Renal pelvis (tissue), 4 donors: ENCODE data around the gene FRMD4A. TPM values are rescaled to one million over a fixed set of nuclear protein-coding genes. Genes with fewer than 3 reads are reported as not detected.
A peak's percentile ranks its signal among the peaks of the same experiment; 100 is the strongest.

Experiments
- DNase-seq: peaks from one replicate; pipeline ENCODE4 v3.0.0-alpha.2; 2013
- polyA plus RNA-seq, 3 donors: library from polyadenylated mRNA; unstranded; fragments of 120-200 nt; gene quantifications; one replicate each; pipeline ENCODE4 v1.2.1, GENCODE V29; 2013; ENCODE audit not compliant: insufficient read length in 3 of 3

Gene FRMD4A
- polyA plus RNA-seq, 3 donors, result 84.7 to 99.4 (median 87.2) TPM

- DNase-seq, result no peak
Observed at GRCh38 chr10:13990946-13991345, 339.8 kb downstream of the FRMD4A start.

GRCh38 chr10:13990392-13990805 is 340.3 kb downstream of the FRMD4A start:
- no peak for DNase-seq

- no peak for DNase-seq
Observed at GRCh38 chr10:13989616-13990015, 341.1 kb downstream of the FRMD4A start.

- DNase-seq, result no peak
Observed at GRCh38 chr10:13987446-13987845, 343.3 kb downstream of the FRMD4A start.

- no peak for DNase-seq
Observed at GRCh38 chr10:13984647-13985155, 346.0 kb downstream of the FRMD4A start.

- no peak for DNase-seq
Observed at GRCh38 chr10:13983035-13983434, 347.7 kb downstream of the FRMD4A start.

- no peak for DNase-seq
Observed at GRCh38 chr10:13978533-13979115, 352.1 kb downstream of the FRMD4A start.

- no peak for DNase-seq
Observed at GRCh38 chr10:13977861-13978532, 352.7 kb downstream of the FRMD4A start.

GRCh38 chr10:13973742-13974141 is 357.0 kb downstream of the FRMD4A start:
- peak; percentile 72 for DNase-seq

GRCh38 chr10:13972609-13973008 is 358.1 kb downstream of the FRMD4A start:
- no peak for DNase-seq

GRCh38 chr10:13971601-13972475 is 358.9 kb downstream of the FRMD4A start:
- DNase-seq, result no peak

GRCh38 chr10:13970957-13971353 is 359.8 kb downstream of the FRMD4A start:
- DNase-seq, result no peak

GRCh38 chr10:13970236-13970956 is 360.3 kb downstream of the FRMD4A start:
- no peak for DNase-seq

- DNase-seq, result no peak
Observed at GRCh38 chr10:13969792-13970140, 361.0 kb downstream of the FRMD4A start.

- DNase-seq, result no peak
Observed at GRCh38 chr10:13969118-13969791, 361.5 kb downstream of the FRMD4A start.

- no peak for DNase-seq
Observed at GRCh38 chr10:13961853-13962252, 368.9 kb downstream of the FRMD4A start.

- DNase-seq, result no peak
Observed at GRCh38 chr10:13961097-13961496, 369.6 kb downstream of the FRMD4A start.

GRCh38 chr10:13960603-13961002 is 370.1 kb downstream of the FRMD4A start:
- DNase-seq, result no peak

- DNase-seq, result no peak
Observed at GRCh38 chr10:13959443-13960359, 371.0 kb downstream of the FRMD4A start.

- DNase-seq, result no peak
Observed at GRCh38 chr10:13957856-13958255, 372.9 kb downstream of the FRMD4A start.
